ENCODE data around the gene RWDD4. TPM values are rescaled to one million over a fixed set of nuclear protein-coding genes. Genes with fewer than 3 reads are reported as not detected.

Gene RWDD4
- total RNA-seq, 1 donor from 2014 or later, result 47.1 TPM

DNA sequence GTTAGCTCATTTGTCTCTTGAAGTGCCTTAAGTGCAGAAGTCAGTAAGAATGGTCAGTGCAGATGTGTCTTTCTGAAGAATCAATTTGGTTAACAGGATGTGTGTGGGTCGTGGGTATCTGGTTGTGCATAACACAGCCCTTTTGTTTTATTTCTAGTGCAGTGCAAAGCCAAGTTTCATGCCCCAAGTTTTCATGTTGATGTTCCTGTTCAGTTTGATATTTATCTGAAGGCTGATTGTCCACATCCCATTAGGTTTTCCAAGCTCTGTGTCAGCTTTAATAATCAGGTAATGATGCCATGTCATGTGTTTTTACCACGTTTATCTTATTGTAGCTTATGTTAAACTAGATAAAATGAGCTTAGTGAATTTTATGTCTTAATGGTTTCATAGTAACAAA, 27.5 kb upstream of the RWDD4 start:
- Histone ChIP-seq H3K4me2 (no peak overlapping the region), H4K20me1 (ENCODE audit: low read depth) (no peaks in the 10 kb centered on the region), H3K4me3 (no peak overlapping the region), H3K9ac (no peak overlapping the region), H3K36me3 (peaks cover 23% of the 10 kb centered on the region), H3K27ac (no peak overlapping the region), H3F3A (ENCODE audit: low read depth) (no peaks in the 10 kb centered on the region), H3K4me1 (no peaks in the 10 kb centered on the region), H3K27me3 (no peaks in the 10 kb centered on the region), H2AFZ (replicated peaks) (no peak overlapping the region), H3K79me2 (ENCODE audit: low read depth) (no peaks in the 10 kb centered on the region), H3K9me3 (ENCODE audit: low read depth) (no peaks in the 10 kb centered on the region)
- TF ChIP-seq CTCF (IDR thresholded peaks at IDR 0.05) (no peak), EZH2phosphoT487 (IDR thresholded peaks at IDR 0.05) (no peak), EZH2 (IDR thresholded peaks at IDR 0.05) (no peak)
- peaks cover 23% of the 10 kb centered on the region for H3K36me3 Mint-ChIP-seq
- no peak overlapping the region for H3K27ac Mint-ChIP-seq
- no peaks in the 10 kb centered on the region for H3K27me3 Mint-ChIP-seq (ENCODE audit: insufficient read depth, low read depth)
- no peak overlapping the region for H3K4me3 Mint-ChIP-seq
- no peaks in the 10 kb centered on the region for H3K9me3 Mint-ChIP-seq
- no peaks in the 10 kb centered on the region for H3K4me1 Mint-ChIP-seq
- no peak for DNase-seq (ENCODE audit: low spot score)

DNA sequence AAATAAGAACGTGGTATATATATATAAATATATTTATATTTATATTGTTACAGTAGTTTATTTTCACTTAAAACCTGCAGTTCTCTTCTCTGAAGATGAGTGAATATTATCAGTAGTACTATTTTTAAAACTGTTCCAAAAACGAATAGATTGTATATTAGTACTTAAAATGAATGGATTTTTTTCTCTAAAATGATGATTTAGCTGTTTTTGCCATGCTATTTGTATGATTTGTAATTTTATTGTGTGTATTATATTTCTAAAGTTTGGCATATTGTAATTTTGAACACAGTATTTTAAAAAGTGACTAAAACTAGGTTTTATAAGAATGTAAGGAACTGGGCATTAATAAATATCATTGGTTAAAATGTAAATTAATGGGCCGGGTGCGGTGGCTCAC, 22.1 kb upstream of the RWDD4 start:
- Mint-ChIP-seq H3K27ac (no peak overlapping the region), H3K4me3 (no peak overlapping the region), H3K36me3 (peaks cover 6% of the 10 kb centered on the region), H3K27me3 (ENCODE audit: insufficient read depth, low read depth) (no peaks in the 10 kb centered on the region), H3K4me1 (no peaks in the 10 kb centered on the region), H3K9me3 (no peaks in the 10 kb centered on the region)
- H3K27ac ChIP-seq, result no peak overlapping the region
- H3K79me2 ChIP-seq (ENCODE audit: low read depth), result no peaks in the 10 kb centered on the region
- no peaks in the 10 kb centered on the region for H3K9me3 ChIP-seq (ENCODE audit: low read depth)
- no peak overlapping the region for H3K4me2 ChIP-seq
- H3K4me1 ChIP-seq, result no peaks in the 10 kb centered on the region
- no peak overlapping the region for H3K9ac ChIP-seq
- TF ChIP-seq CTCF (IDR thresholded peaks at IDR 0.05) (no peak), EZH2phosphoT487 (IDR thresholded peaks at IDR 0.05) (no peak), EZH2 (IDR thresholded peaks at IDR 0.05) (no peak)
- H4K20me1 ChIP-seq (ENCODE audit: low read depth), result no peaks in the 10 kb centered on the region
- H3K4me3 ChIP-seq, result no peak overlapping the region
- no peak for DNase-seq (ENCODE audit: low spot score)
- H3K27me3 ChIP-seq, result no peaks in the 10 kb centered on the region
- peaks cover 42% of the 10 kb centered on the region for H3K36me3 ChIP-seq
- no peak overlapping the region for H2AFZ ChIP-seq (replicated peaks)
- no peaks in the 10 kb centered on the region for H3F3A ChIP-seq (ENCODE audit: low read depth)

DNA sequence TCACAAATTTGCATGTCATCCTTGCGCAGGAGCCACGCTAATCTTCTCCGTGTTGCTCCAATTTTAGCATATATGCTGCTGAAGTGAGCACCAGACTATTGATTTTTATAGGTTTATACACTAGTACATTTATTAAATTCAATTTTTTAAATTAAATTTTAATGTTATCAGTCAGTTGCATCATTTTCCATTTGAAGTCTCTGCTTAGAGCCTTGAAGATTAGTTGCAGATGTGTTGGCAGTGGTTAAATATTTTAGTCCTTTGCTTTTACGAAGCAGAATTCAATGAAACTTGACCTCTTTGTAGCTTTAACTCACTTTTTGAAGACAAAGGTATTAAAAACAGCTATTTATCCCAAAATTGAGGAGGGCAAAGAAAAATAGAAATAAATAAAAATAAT, 16.6 kb upstream of the RWDD4 start:
- Histone ChIP-seq H4K20me1 (ENCODE audit: low read depth) (no peaks in the 10 kb centered on the region), H3K4me2 (no peak overlapping the region), H3K4me1 (no peaks in the 10 kb centered on the region), H3K9me3 (ENCODE audit: low read depth) (no peaks in the 10 kb centered on the region), H3K27me3 (no peaks in the 10 kb centered on the region), H3K79me2 (ENCODE audit: low read depth) (no peaks in the 10 kb centered on the region), H3K9ac (no peak overlapping the region), H3K27ac (peak overlapping the region; percentile 17), H3F3A (ENCODE audit: low read depth) (no peaks in the 10 kb centered on the region), H3K4me3 (no peak overlapping the region), H3K36me3 (peaks cover 39% of the 10 kb centered on the region), H2AFZ (replicated peaks) (no peak overlapping the region)
- DNase-seq (ENCODE audit: low spot score), result no peak
- Mint-ChIP-seq H3K9me3 (no peaks in the 10 kb centered on the region), H3K27ac (no peak overlapping the region), H3K36me3 (peaks cover 10% of the 10 kb centered on the region), H3K4me1 (no peaks in the 10 kb centered on the region), H3K27me3 (ENCODE audit: insufficient read depth, low read depth) (no peaks in the 10 kb centered on the region), H3K4me3 (no peak overlapping the region)
- no peak for TF ChIP-seq EZH2phosphoT487 (IDR thresholded peaks at IDR 0.05)
- TF ChIP-seq CTCF (IDR thresholded peaks at IDR 0.05), result no peak
- no peak for TF ChIP-seq EZH2 (IDR thresholded peaks at IDR 0.05)

Data from neural progenitor cell (in vitro differentiated cells).